Neuronal stem cell (in vitro differentiated cells): ENCODE results near the gene RUNX2.

ENCODE experiments used
- DNase-seq: peaks from one replicate; pipeline ENCODE4 v3.0.0-alpha.2; 2013; ENCODE audit warnings: low spot score
- H2AFZ ChIP-seq: one replicate; pipeline ENCODE4 v1.6.1; 2013; ENCODE audit warnings: mild to moderate bottlenecking, low read length, inconsistent platforms
- H2AK5ac ChIP-seq: 2 replicates; pipeline ENCODE4 v1.6.1; 2013; ENCODE audit warnings: low read depth, mild to moderate bottlenecking, inconsistent platforms, low read length, moderate library complexity, mixed read lengths
- H2BK120ac ChIP-seq: 2 replicates; pipeline ENCODE4 v1.6.1; 2013; ENCODE audit warnings: low read depth, mild to moderate bottlenecking, inconsistent platforms, low read length, moderate library complexity, mixed read lengths
- H2BK12ac ChIP-seq: one replicate; pipeline ENCODE4 v1.6.1; 2013; ENCODE audit warnings: low read length, inconsistent platforms
- H2BK15ac ChIP-seq: 2 replicates; pipeline ENCODE4 v1.6.1; 2013; ENCODE audit warnings: mild to moderate bottlenecking, low read length, inconsistent platforms, mixed read lengths
- H2BK5ac ChIP-seq: one replicate; pipeline ENCODE4 v1.6.1; 2013; ENCODE audit warnings: inconsistent platforms, mild to moderate bottlenecking, low read length, moderate library complexity
- H3K14ac ChIP-seq: one replicate; pipeline ENCODE4 v1.6.1; 2013; ENCODE audit warnings: low read length, inconsistent platforms
- H3K18ac ChIP-seq: 2 replicates; pipeline ENCODE4 v1.6.1; 2013; ENCODE audit warnings: low read length, inconsistent platforms
- H3K23ac ChIP-seq: 2 replicates; pipeline ENCODE4 v1.6.1; 2013; ENCODE audit warnings: low read depth, mild to moderate bottlenecking, mixed read lengths, low read length, inconsistent platforms; ENCODE audit not compliant: poor library complexity
- H3K27ac ChIP-seq: replicated peaks from 3 replicates; pipeline ENCODE4 v1.5.1; 2013; ENCODE audit warnings: low read length, inconsistent platforms
- H3K27me3 ChIP-seq, 3 experiments: 2 replicates each; pipeline ENCODE4 v1.6.1; 2013; ENCODE audit warnings: low read length in 3 of 3, mild to moderate bottlenecking in 2 of 3, inconsistent platforms in 1 of 3, low read depth in 1 of 3, mixed read lengths in 1 of 3, moderate library complexity in 1 of 3; ENCODE audit not compliant: control insufficient read depth in 3 of 3, insufficient read depth in 3 of 3
- H3K36me3 ChIP-seq, 2 donors: replicated peaks in 1 of 2; 2 replicates each; pipeline ENCODE4 v1.6.1; 2013; ENCODE audit warnings: low read length in 2 of 2; ENCODE audit not compliant: control insufficient read depth in 2 of 2, insufficient read depth in 2 of 2
- H3K4ac ChIP-seq: 2 replicates; pipeline ENCODE4 v1.6.1; 2013; ENCODE audit warnings: inconsistent platforms, mild to moderate bottlenecking, low read length, moderate library complexity
- H3K4me1 ChIP-seq, 2 donors: 1 replicate in 1 of 2; 2 replicates in 1 of 2; pipeline ENCODE4 v1.6.1; 2013; ENCODE audit warnings: low read length in 2 of 2, low read depth in 1 of 2; ENCODE audit not compliant: control insufficient read depth in 2 of 2, insufficient read depth in 1 of 2
- H3K4me2 ChIP-seq: one replicate; pipeline ENCODE4 v1.6.1; 2013; ENCODE audit warnings: mild to moderate bottlenecking, low read length, inconsistent platforms; ENCODE audit not compliant: insufficient read depth, poor library complexity, severe bottlenecking
- H3K4me3 ChIP-seq, 2 donors: 2 replicates each; pipeline ENCODE4 v1.5.1; 2013; ENCODE audit warnings: low read length in 2 of 2, mild to moderate bottlenecking in 2 of 2, inconsistent platforms in 1 of 2, moderate library complexity in 1 of 2
- H3K79me1 ChIP-seq: one replicate; pipeline ENCODE4 v1.6.1; 2013; ENCODE audit warnings: low read depth, mild to moderate bottlenecking, inconsistent platforms, low read length, moderate library complexity
- H3K9ac ChIP-seq: one replicate; pipeline ENCODE4 v1.6.1; 2013; ENCODE audit warnings: mild to moderate bottlenecking, low read depth, low read length, inconsistent platforms; ENCODE audit not compliant: poor library complexity
- H3K9me3 ChIP-seq, 2 donors: replicated peaks in 1 of 2; 2 replicates each; pipeline versions ENCODE3 to v1.6.1; 2013; ENCODE audit warnings: low read length in 2 of 2, mild to moderate bottlenecking in 2 of 2, inconsistent platforms in 1 of 2, low read depth in 1 of 2, mixed read lengths in 1 of 2, moderate library complexity in 1 of 2; ENCODE audit not compliant: control insufficient read depth in 2 of 2, insufficient read depth in 1 of 2
- H4K8ac ChIP-seq: one replicate; pipeline ENCODE4 v1.6.1; 2013; ENCODE audit warnings: low read depth, mild to moderate bottlenecking, inconsistent platforms, low read length, moderate library complexity
- H4K91ac ChIP-seq: one replicate; pipeline ENCODE4 v1.6.1; 2013; ENCODE audit warnings: low read length, low read depth, mild to moderate bottlenecking, inconsistent platforms; ENCODE audit not compliant: poor library complexity
- WGBS, 2 donors: extraction: QIAGEN DNeasy Blood & Tissue Kit; methylation state at CpG; one replicate each; pipeline ENCODE4 v1.1.7; 2013; ENCODE audit warnings: missing lambda C conversion rate in 2 of 2, mixed read lengths in 1 of 2; ENCODE audit not compliant: insufficient read length in 2 of 2, insufficient replicate concordance in 1 of 2; ENCODE audit errors: extremely low coverage in 2 of 2; 5-methylcytosine and 5-hydroxymethylcytosine counted together

Gene RUNX2

GRCh38 chr6:45625191-45625664 lies 297.1 kb downstream of the RUNX2 start:
- no peak overlapping the region for H3K27ac ChIP-seq
- H2BK120ac ChIP-seq: no peak overlapping the region
- WGBS, 2 donors: no CpG with 5 or more reads among the region's 5 CpGs
- no peak overlapping the region for H2AK5ac ChIP-seq
- no peak overlapping the region for H3K4ac ChIP-seq
- H2AFZ ChIP-seq: no peak overlapping the region
- H4K91ac ChIP-seq: no peak overlapping the region
- no peak overlapping the region for H2BK12ac ChIP-seq
- H3K27me3 ChIP-seq: no peaks in the 10 kb centered on the region
- no peaks in the 10 kb centered on the region for H3K79me1 ChIP-seq
- H3K4me1 ChIP-seq: no peaks in the 10 kb centered on the region
- H4K8ac ChIP-seq: no peak overlapping the region
- H3K18ac ChIP-seq: no peak overlapping the region
- DNase-seq: no peak
- no peak overlapping the region for H3K9ac ChIP-seq
- no peak overlapping the region for H3K4me3 ChIP-seq
- no peaks in the 10 kb centered on the region for H3K9me3 ChIP-seq
- no peak overlapping the region for H2BK5ac ChIP-seq
- H2BK15ac ChIP-seq: no peak overlapping the region
- H3K4me2 ChIP-seq: no peak overlapping the region
- H3K36me3 ChIP-seq: no peaks in the 10 kb centered on the region
- H3K23ac ChIP-seq: no peak overlapping the region
- no peak overlapping the region for H3K14ac ChIP-seq

- no peak overlapping the region for H2AFZ ChIP-seq
- no peak for DNase-seq
Measured at GRCh38 chr6:45626087-45626891, 298.2 kb downstream of the RUNX2 start.

DNA sequence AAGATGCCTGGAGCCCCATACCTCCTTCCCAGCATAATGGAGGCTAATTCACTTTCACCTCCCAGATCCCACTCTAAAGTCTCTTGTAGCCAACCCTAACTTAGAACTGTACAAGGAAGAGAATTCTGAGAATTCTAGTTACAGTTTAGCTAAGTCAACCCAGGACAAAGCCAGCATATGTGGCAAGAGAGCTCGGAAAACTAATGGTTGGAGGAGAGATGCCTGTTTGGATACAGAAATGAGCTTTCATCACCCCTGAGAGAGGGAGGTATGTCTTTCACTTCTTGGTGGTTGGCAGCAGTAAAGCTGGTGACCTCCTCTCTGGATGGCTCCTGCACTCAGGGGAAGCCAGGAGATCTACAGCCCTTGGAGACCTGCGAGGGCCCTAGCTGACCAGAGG lies 302.2 kb downstream of the RUNX2 start:
- no CpG with 5 or more reads among the region's 2 CpGs for WGBS, 2 donors
- Histone ChIP-seq H3K27ac (no peak overlapping the region), H2AFZ (no peak overlapping the region), H2BK5ac (no peak overlapping the region), H3K9me3 (no peaks in the 10 kb centered on the region), H3K27me3 (no peaks in the 10 kb centered on the region), H3K4ac (no peak overlapping the region), H3K14ac (no peak overlapping the region), H2BK15ac (no peak overlapping the region), H2BK120ac (no peak overlapping the region), H2BK12ac (no peak overlapping the region), H3K79me1 (no peaks in the 10 kb centered on the region), H3K23ac (no peak overlapping the region), H3K9ac (no peak overlapping the region), H3K4me3 (no peak overlapping the region), H3K4me2 (no peak overlapping the region), H2AK5ac (no peak overlapping the region), H4K8ac (no peak overlapping the region), H3K36me3 (no peaks in the 10 kb centered on the region), H4K91ac (no peak overlapping the region), H3K4me1 (no peaks in the 10 kb centered on the region), H3K18ac (no peak overlapping the region)
- DNase-seq: no peak

More at GRCh38 chr6:45626087-45626891, 298.2 kb downstream of the RUNX2 start:
- Histone ChIP-seq H2BK120ac (no peak overlapping the region), H3K4me2 (no peak overlapping the region), H3K9me3 (no peaks in the 10 kb centered on the region), H3K14ac (no peak overlapping the region), H3K18ac (no peak overlapping the region), H3K27me3 (no peaks in the 10 kb centered on the region), H3K36me3 (no peaks in the 10 kb centered on the region), H3K4ac (no peak overlapping the region), H2BK12ac (no peak overlapping the region), H3K4me3 (no peak overlapping the region), H2AK5ac (no peak overlapping the region), H3K27ac (no peak overlapping the region), H2BK5ac (no peak overlapping the region), H3K79me1 (no peaks in the 10 kb centered on the region), H3K4me1 (no peaks in the 10 kb centered on the region), H4K8ac (no peak overlapping the region), H2BK15ac (no peak overlapping the region), H3K23ac (no peak overlapping the region), H4K91ac (no peak overlapping the region), H3K9ac (no peak overlapping the region)
- WGBS, 2 donors: no CpG with 5 or more reads among the region's 5 CpGs

GRCh38 chr6:45630801-45631200 lies 302.7 kb downstream of the RUNX2 start:
- Histone ChIP-seq H2AK5ac (no peak overlapping the region), H3K27me3 (no peaks in the 10 kb centered on the region), H3K4me2 (no peak overlapping the region), H3K18ac (no peak overlapping the region), H3K4me3 (no peak overlapping the region), H3K27ac (no peak overlapping the region), H3K79me1 (no peaks in the 10 kb centered on the region), H3K23ac (no peak overlapping the region), H4K8ac (no peak overlapping the region), H3K4me1 (no peaks in the 10 kb centered on the region), H4K91ac (no peak overlapping the region), H2AFZ (no peak overlapping the region), H2BK15ac (no peak overlapping the region), H3K9ac (no peak overlapping the region), H3K36me3 (no peaks in the 10 kb centered on the region), H2BK12ac (no peak overlapping the region), H2BK5ac (no peak overlapping the region), H2BK120ac (no peak overlapping the region), H3K4ac (no peak overlapping the region), H3K9me3 (no peaks in the 10 kb centered on the region), H3K14ac (no peak overlapping the region)
- no peak for DNase-seq
- WGBS, 2 donors: no CpG with 5 or more reads among the region's 4 CpGs
